Gastrocnemius medialis (tissue), 4 donors: Measurements from ENCODE around the gene CAMTA1.

Source experiments
- CTCF ChIP-seq, 5 experiments: fragments of 450-650 bp in 3 of 5; fragments of 200-600 bp in 2 of 5; sonication (generic) in 2 of 5; IDR thresholded peaks in 4 of 5; conservative IDR thresholded peaks in 1 of 5; 1 replicate in 4 of 5; 2 replicates in 1 of 5; pipeline ENCODE4 v1.5.1; 2016 to 2019; ENCODE audit warnings: antibody characterized with exemption in 5 of 5, mild to moderate bottlenecking in 3 of 5, moderate library complexity in 3 of 5
- POLR2A ChIP-seq, 2 donors: fragments of 450-650 bp; IDR thresholded peaks; one replicate each; pipeline ENCODE4 v1.6.1; 2017; ENCODE audit warnings: antibody characterized with exemption in 2 of 2, mild to moderate bottlenecking in 2 of 2, moderate library complexity in 2 of 2

- TF ChIP-seq CTCF (IDR thresholded peaks at IDR 0.05 in 4 of 5, conservative IDR thresholded peaks at IDR 0.05 in 1 of 5): no peak
- no peak for TF ChIP-seq POLR2A (IDR thresholded peaks at IDR 0.05)
These were observed 326.6 kb downstream of the CAMTA1 start for GRCh38 chr1:7111853-7112252.
